ENCODE measurements around the gene BCL7A.
"Not testable (repeated sequence)": the region's sequence is repeated elsewhere in the genome, so short reads cannot be mapped to it uniquely, and the experiment has no call there.

BCL7A gene

GRCh38 chr12:122051231-122051876, 29.7 kb downstream of the BCL7A start:
- Histone ChIP-seq H3F3A (ENCODE audit: insufficient read depth, low read length) (no peaks in the 10 kb centered on the region), H3K9me2 (replicated peaks; ENCODE audit: insufficient read depth, low read length) (no peaks in the 10 kb centered on the region), H3K79me2 (ENCODE audit: low read length) (no peaks in the 10 kb centered on the region), H3K4me1 (ENCODE audit: low read length) (no peaks in the 10 kb centered on the region), H3K36me3 (replicated peaks; ENCODE audit: insufficient read depth, low read length) (no peaks in the 10 kb centered on the region), H3K9ac (ENCODE audit: low read length) (no peak overlapping the region), H3K9me3 (replicated peaks; ENCODE audit: insufficient read depth, low read length) (no peaks in the 10 kb centered on the region), H3K27me3 (replicated peaks; ENCODE audit: insufficient read depth, low read length) (no peaks in the 10 kb centered on the region), H3K27ac (ENCODE audit: low read length) (no peak overlapping the region), H3K4me2 (ENCODE audit: low read depth, low read length) (no peak overlapping the region), H3K4me3 (ENCODE audit: low read length) (no peak overlapping the region), H4K20me1 (ENCODE audit: insufficient read depth, low read length) (no peaks in the 10 kb centered on the region), H2AFZ (ENCODE audit: low read length) (no peak overlapping the region)
- no peak for DNase-seq
- TF ChIP-seq EZH2 (optimal IDR thresholded peaks at IDR 0.05; ENCODE audit: low read depth, low read length) (no peak), CTCF (IDR thresholded peaks at IDR 0.05; ENCODE audit: low read length) (no peak), EZH2phosphoT487 (IDR thresholded peaks at IDR 0.05; ENCODE audit: low read length) (no peak)

GRCh38 chr12:122052285-122052684, 30.6 kb downstream of the BCL7A start:
- Histone ChIP-seq H3K27me3 (replicated peaks; ENCODE audit: insufficient read depth, low read length) (no peaks in the 10 kb centered on the region), H3K79me2 (ENCODE audit: low read length) (no peaks in the 10 kb centered on the region), H3K4me1 (ENCODE audit: low read length) (no peaks in the 10 kb centered on the region), H4K20me1 (ENCODE audit: insufficient read depth, low read length) (no peaks in the 10 kb centered on the region), H3K4me2 (ENCODE audit: low read depth, low read length) (no peak overlapping the region), H3K4me3 (ENCODE audit: low read length) (no peak overlapping the region), H3K36me3 (replicated peaks; ENCODE audit: insufficient read depth, low read length) (no peaks in the 10 kb centered on the region), H3K9ac (ENCODE audit: low read length) (no peak overlapping the region), H3F3A (ENCODE audit: insufficient read depth, low read length) (no peaks in the 10 kb centered on the region), H2AFZ (ENCODE audit: low read length) (no peak overlapping the region), H3K9me2 (replicated peaks; ENCODE audit: insufficient read depth, low read length) (no peaks in the 10 kb centered on the region), H3K27ac (ENCODE audit: low read length) (no peak overlapping the region), H3K9me3 (replicated peaks; ENCODE audit: insufficient read depth, low read length) (no peaks in the 10 kb centered on the region)
- TF ChIP-seq CTCF (IDR thresholded peaks at IDR 0.05; ENCODE audit: low read length) (no peak), EZH2phosphoT487 (IDR thresholded peaks at IDR 0.05; ENCODE audit: low read length) (no peak), EZH2 (optimal IDR thresholded peaks at IDR 0.05; ENCODE audit: low read depth, low read length) (no peak)
- no peak for DNase-seq

GRCh38 chr12:122054842-122055520, 33.3 kb downstream of the BCL7A start:
- H3K4me1 ChIP-seq (ENCODE audit: low read length), result no peaks in the 10 kb centered on the region
- peak overlapping the region; percentile 24; the same call in 1 of the 2 replicates for H3K4me2 ChIP-seq (ENCODE audit: low read depth, low read length)
- no peaks in the 10 kb centered on the region for H3K9me2 ChIP-seq (replicated peaks; ENCODE audit: insufficient read depth, low read length)
- H3K79me2 ChIP-seq (ENCODE audit: low read length), result no peaks in the 10 kb centered on the region
- no peaks in the 10 kb centered on the region for H3K36me3 ChIP-seq (replicated peaks; ENCODE audit: insufficient read depth, low read length)
- H3K27ac ChIP-seq (ENCODE audit: low read length), result no peak overlapping the region
- no peaks in the 10 kb centered on the region for H3K27me3 ChIP-seq (replicated peaks; ENCODE audit: insufficient read depth, low read length)
- no peak overlapping the region for H2AFZ ChIP-seq (ENCODE audit: low read length)
- no peak overlapping the region for H3K4me3 ChIP-seq (ENCODE audit: low read length)
- H3K9me3 ChIP-seq (replicated peaks; ENCODE audit: insufficient read depth, low read length), result no peaks in the 10 kb centered on the region
- H4K20me1 ChIP-seq (ENCODE audit: insufficient read depth, low read length), result no peaks in the 10 kb centered on the region
- TF ChIP-seq EZH2phosphoT487 (IDR thresholded peaks at IDR 0.05; ENCODE audit: low read length), result no peak
- no peak for TF ChIP-seq EZH2 (optimal IDR thresholded peaks at IDR 0.05; ENCODE audit: low read depth, low read length)
- no peak for TF ChIP-seq CTCF (IDR thresholded peaks at IDR 0.05; ENCODE audit: low read length)
- DNase-seq, result no peak
- no peak overlapping the region for H3K9ac ChIP-seq (ENCODE audit: low read length)
- H3F3A ChIP-seq (ENCODE audit: insufficient read depth, low read length), result no peaks in the 10 kb centered on the region

GRCh38 chr12:122056406-122056805, 34.7 kb downstream of the BCL7A start:
- not testable (repeated sequence) for H3K9ac ChIP-seq (ENCODE audit: low read length); H4K20me1 ChIP-seq (ENCODE audit: insufficient read depth, low read length); H3K36me3 ChIP-seq (replicated peaks; ENCODE audit: insufficient read depth, low read length); H3K9me3 ChIP-seq (replicated peaks; ENCODE audit: insufficient read depth, low read length); H3K4me1 ChIP-seq (ENCODE audit: low read length); H3K4me3 ChIP-seq (ENCODE audit: low read length); DNase-seq; H3K9me2 ChIP-seq (replicated peaks; ENCODE audit: insufficient read depth, low read length); H3K79me2 ChIP-seq (ENCODE audit: low read length); H3K27ac ChIP-seq (ENCODE audit: low read length); H3K27me3 ChIP-seq (replicated peaks; ENCODE audit: insufficient read depth, low read length); H3K4me2 ChIP-seq (ENCODE audit: low read depth, low read length); H3F3A ChIP-seq (ENCODE audit: insufficient read depth, low read length); H2AFZ ChIP-seq (ENCODE audit: low read length)
